Caco-2 (cell line): Measurements from ENCODE around the gene MED25. TPM values are rescaled to one million over a fixed set of nuclear protein-coding genes. Genes with fewer than 3 reads are reported as not detected.

Experiments used
- BruUV-seq: library from RNA; stranded (reverse); fragments of 400-500 nt; replicated peaks from 2 replicates; lab custom pipeline; 2021; lab: Mats Ljungman, UMichigan
- CTCF ChIA-PET: fragments of 300-600 bp; sonication (Branson Sonifier 250); formaldehyde crosslinking; loops from one replicate; lab custom pipeline; 2022; ENCODE audit warnings: antibody characterized with exemption; lab: Charles Lee
- POLR2A ChIA-PET: fragments of 300-600 bp; sonication (Branson Sonifier 250); formaldehyde crosslinking; loops from one replicate; lab custom pipeline; 2022; ENCODE audit warnings: antibody characterized with exemption; lab: Charles Lee
- DNase-seq, 2 experiments: peaks; one replicate each; pipeline versions ENCODE4 v3.0.0 to v3.0.0-alpha.2; 2020 to 2022
- H3K27me3 ChIP-seq: replicated peaks from 2 replicates; pipeline ENCODE4 v1.6.0; 2011; ENCODE audit warnings: low read length; ENCODE audit not compliant: control insufficient read depth, insufficient read depth
- H3K36me3 ChIP-seq: 2 replicates; pipeline ENCODE4 v1.5.1; 2011; ENCODE audit warnings: low read length; ENCODE audit not compliant: control insufficient read depth, insufficient read depth
- H3K4me1 ChIP-seq: fragments of 250-450 bp; sonication (Bioruptor Pico); 2 replicates; pipeline ENCODE4 v1.5.1; 2020; ENCODE audit warnings: mild to moderate bottlenecking
- H3K4me3 ChIP-seq: 2 replicates; pipeline ENCODE4 v1.5.1; 2011; ENCODE audit warnings: low read depth, mild to moderate bottlenecking, control low read depth, low read length
- H3K9me3 ChIP-seq: fragments of 250-450 bp; sonication (Bioruptor Pico); 2 replicates; pipeline ENCODE4 v1.5.1; 2020; ENCODE audit warnings: mild to moderate bottlenecking, moderate library complexity
- H3K27ac Mint-ChIP-seq: one replicate; pipeline ENCODE4 v1.8.0; 2022; ENCODE audit warnings: mixed read lengths; ENCODE audit not compliant: unreplicated experiment
- H3K27me3 Mint-ChIP-seq: one replicate; pipeline ENCODE4 v1.8.0; 2022; ENCODE audit warnings: mixed read lengths; ENCODE audit not compliant: insufficient read depth, unreplicated experiment
- H3K36me3 Mint-ChIP-seq: one replicate; pipeline ENCODE4 v1.8.0; 2022; ENCODE audit warnings: mild to moderate bottlenecking, mixed read lengths; ENCODE audit not compliant: insufficient read depth, unreplicated experiment
- H3K4me1 Mint-ChIP-seq: one replicate; pipeline ENCODE4 v1.8.0; 2022; ENCODE audit warnings: low read depth, mixed read lengths; ENCODE audit not compliant: unreplicated experiment
- H3K4me3 Mint-ChIP-seq: one replicate; pipeline ENCODE4 v1.8.0; 2022; ENCODE audit warnings: mild to moderate bottlenecking, moderate library complexity, mixed read lengths; ENCODE audit not compliant: unreplicated experiment
- H3K9me3 Mint-ChIP-seq: one replicate; pipeline ENCODE4 v1.8.0; 2022; ENCODE audit warnings: mixed read lengths; ENCODE audit not compliant: unreplicated experiment
- intact Hi-C: fragments of 100-400 bp; cut with micrococcal nuclease; formaldehyde crosslinking; loops from one replicate; pipeline ENCODE4 v1.10.0; 2022; ENCODE audit not compliant: unreplicated experiment
- total RNA-seq: library from RNA; stranded (reverse); gene quantifications from 2 replicates; pipeline ENCODE4 v1.2.3, GENCODE V29; 2022
- TF ChIP-seq, protein P1 (sequence below), 2 experiments: fragments of 200-600 bp in 1 of 2; IDR thresholded peaks; 1 replicate in 1 of 2; 2 replicates in 1 of 2; pipeline versions ENCODE4 v1.5.1 to v1.8.0; 2011 to 2022; ENCODE audit warnings: antibody characterized with exemption in 1 of 2, control low read depth in 1 of 2, inconsistent platforms in 1 of 2, low read depth in 1 of 2, low read length in 1 of 2, mild to moderate bottlenecking in 1 of 2, moderate library complexity in 1 of 2; ENCODE audit not compliant: insufficient read depth in 1 of 2, severe bottlenecking in 1 of 2, unreplicated experiment in 1 of 2

The MED25 gene
- total RNA-seq, 1 experiment from 2014 or later: 102 TPM

DNA sequence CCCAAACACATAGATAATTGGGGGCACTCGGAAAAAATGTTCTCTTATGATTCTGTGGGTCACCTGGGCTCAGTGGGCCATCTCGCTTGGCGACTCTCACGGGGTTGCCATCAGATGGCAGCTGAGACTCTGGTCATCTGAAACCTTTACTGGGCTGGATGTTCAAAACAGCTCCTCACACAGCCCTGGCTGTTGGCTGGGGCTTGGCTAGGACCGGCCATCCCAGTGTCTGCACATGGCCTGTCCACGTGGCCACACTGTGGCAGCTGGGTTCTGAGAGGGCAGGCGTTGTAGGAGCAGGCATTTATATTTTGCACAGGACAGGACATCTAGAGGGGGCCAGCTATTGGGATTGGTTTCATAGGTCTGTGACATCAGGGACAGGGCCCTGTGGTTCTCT lies 15.5 kb downstream of the MED25 start:
- H3K4me3 ChIP-seq: no peak overlapping the region
- POLR2A ChIA-PET: no interaction called here
- Mint-ChIP-seq H3K4me3 (no peak overlapping the region), H3K4me1 (no peaks in the 10 kb centered on the region), H3K36me3 (peaks cover 53% of the 10 kb centered on the region), H3K9me3 (no peaks in the 10 kb centered on the region), H3K27me3 (no peaks in the 10 kb centered on the region), H3K27ac (no peak overlapping the region)
- intact Hi-C loops: no loop called here
- no peak for DNase-seq
- TF ChIP-seq, protein P1, sequence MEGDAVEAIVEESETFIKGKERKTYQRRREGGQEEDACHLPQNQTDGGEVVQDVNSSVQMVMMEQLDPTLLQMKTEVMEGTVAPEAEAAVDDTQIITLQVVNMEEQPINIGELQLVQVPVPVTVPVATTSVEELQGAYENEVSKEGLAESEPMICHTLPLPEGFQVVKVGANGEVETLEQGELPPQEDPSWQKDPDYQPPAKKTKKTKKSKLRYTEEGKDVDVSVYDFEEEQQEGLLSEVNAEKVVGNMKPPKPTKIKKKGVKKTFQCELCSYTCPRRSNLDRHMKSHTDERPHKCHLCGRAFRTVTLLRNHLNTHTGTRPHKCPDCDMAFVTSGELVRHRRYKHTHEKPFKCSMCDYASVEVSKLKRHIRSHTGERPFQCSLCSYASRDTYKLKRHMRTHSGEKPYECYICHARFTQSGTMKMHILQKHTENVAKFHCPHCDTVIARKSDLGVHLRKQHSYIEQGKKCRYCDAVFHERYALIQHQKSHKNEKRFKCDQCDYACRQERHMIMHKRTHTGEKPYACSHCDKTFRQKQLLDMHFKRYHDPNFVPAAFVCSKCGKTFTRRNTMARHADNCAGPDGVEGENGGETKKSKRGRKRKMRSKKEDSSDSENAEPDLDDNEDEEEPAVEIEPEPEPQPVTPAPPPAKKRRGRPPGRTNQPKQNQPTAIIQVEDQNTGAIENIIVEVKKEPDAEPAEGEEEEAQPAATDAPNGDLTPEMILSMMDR (IDR thresholded peaks at IDR 0.05; ENCODE audit: insufficient read depth in 1 of 2, low read depth in 1 of 2, low read length in 1 of 2, severe bottlenecking in 1 of 2, unreplicated experiment in 1 of 2): no peak
- BruUV-seq: no TSS peak
- CTCF ChIA-PET: no interaction called here
- H3K9me3 ChIP-seq: no peaks in the 10 kb centered on the region
- H3K36me3 ChIP-seq: peaks cover 2% of the 10 kb centered on the region
- no peaks in the 10 kb centered on the region for H3K27me3 ChIP-seq
- no peaks in the 10 kb centered on the region for H3K4me1 ChIP-seq

DNA sequence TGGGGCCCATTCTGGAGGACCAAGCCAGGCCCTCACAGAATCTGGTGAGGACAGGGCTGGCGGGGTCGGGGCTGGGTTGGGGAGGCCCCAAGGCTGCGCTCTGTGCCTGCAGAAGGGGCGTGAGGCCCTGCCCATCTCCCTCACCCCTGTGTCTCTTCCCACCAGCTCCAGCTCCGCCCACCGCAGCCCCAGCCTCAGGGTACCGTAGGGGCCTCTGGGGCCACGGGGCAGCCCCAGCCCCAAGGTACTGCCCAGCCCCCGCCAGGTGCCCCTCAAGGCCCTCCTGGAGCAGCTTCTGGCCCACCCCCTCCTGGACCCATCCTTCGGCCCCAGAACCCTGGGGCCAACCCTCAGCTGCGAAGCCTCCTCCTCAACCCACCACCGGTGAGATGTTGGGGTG lies 17.5 kb downstream of the MED25 start:
- POLR2A ChIA-PET: no interaction called here
- Histone ChIP-seq H3K27me3 (no peaks in the 10 kb centered on the region), H3K4me1 (no peaks in the 10 kb centered on the region), H3K36me3 (peaks cover 2% of the 10 kb centered on the region), H3K9me3 (no peaks in the 10 kb centered on the region), H3K4me3 (no peak overlapping the region)
- H3K36me3 Mint-ChIP-seq: peaks cover 73% of the 10 kb centered on the region
- H3K4me3 Mint-ChIP-seq: no peak overlapping the region
- CTCF ChIA-PET: no interaction called here
- TF ChIP-seq, protein P1 (IDR thresholded peaks at IDR 0.05; ENCODE audit: insufficient read depth in 1 of 2, low read depth in 1 of 2, low read length in 1 of 2, severe bottlenecking in 1 of 2, unreplicated experiment in 1 of 2): no peak
- H3K27ac Mint-ChIP-seq: no peak overlapping the region
- DNase-seq: no peak
- H3K27me3 Mint-ChIP-seq: no peaks in the 10 kb centered on the region
- intact Hi-C loops: no loop called here
- H3K4me1 Mint-ChIP-seq: no peaks in the 10 kb centered on the region
- BruUV-seq: no TSS peak
- no peaks in the 10 kb centered on the region for H3K9me3 Mint-ChIP-seq

DNA sequence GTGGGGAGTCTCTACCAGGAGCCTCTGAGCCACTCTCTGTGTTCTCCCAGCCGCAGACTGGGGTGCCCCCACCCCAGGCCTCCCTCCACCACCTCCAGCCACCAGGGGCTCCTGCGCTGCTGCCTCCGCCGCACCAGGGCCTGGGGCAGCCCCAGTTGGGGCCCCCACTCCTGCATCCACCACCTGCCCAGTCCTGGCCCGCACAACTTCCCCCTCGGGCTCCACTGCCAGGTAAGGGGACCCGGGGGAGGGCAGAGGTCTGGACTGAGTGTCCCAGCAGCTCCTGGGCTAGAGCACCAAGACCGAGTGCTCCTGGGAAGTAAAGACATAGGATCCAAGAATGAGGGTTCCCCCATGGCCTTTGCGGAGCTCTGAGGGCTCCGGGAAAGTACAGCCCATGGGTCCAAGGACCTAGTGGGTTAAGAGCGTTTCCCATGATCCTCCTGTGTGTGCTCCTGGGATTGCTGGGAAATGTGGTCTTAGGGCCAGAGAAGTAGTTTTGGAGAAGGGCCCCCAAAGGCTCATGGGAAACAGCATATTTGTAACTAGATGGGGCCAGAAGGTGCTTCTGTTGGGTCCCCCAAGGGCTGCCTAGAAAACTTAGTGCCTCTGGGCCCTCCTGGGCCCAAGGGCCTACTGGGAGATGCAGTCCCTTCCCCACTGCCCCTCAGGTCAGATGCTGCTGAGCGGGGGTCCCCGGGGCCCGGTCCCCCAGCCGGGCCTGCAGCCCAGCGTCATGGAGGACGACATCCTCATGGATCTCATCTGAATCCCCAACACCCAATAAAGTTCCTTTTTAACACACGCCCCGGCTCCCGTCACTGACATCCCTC lies 18.3 kb downstream of the MED25 start:
- ChIA-PET POLR2A (no interaction called here), CTCF (no interaction called here)
- H3K36me3 Mint-ChIP-seq: peaks cover 68% of the 10 kb centered on the region
- no peak overlapping the region for H3K27ac Mint-ChIP-seq
- no peaks in the 10 kb centered on the region for H3K9me3 Mint-ChIP-seq
- no peak for DNase-seq
- intact Hi-C loops: no loop called here
- no peak overlapping the region for H3K4me3 Mint-ChIP-seq
- TF ChIP-seq, protein P1 (IDR thresholded peaks at IDR 0.05; ENCODE audit: insufficient read depth in 1 of 2, low read depth in 1 of 2, low read length in 1 of 2, severe bottlenecking in 1 of 2, unreplicated experiment in 1 of 2): no peak
- H3K4me1 Mint-ChIP-seq: no peaks in the 10 kb centered on the region
- Histone ChIP-seq H3K9me3 (no peaks in the 10 kb centered on the region), H3K4me1 (no peaks in the 10 kb centered on the region), H3K27me3 (no peaks in the 10 kb centered on the region), H3K4me3 (no peak overlapping the region), H3K36me3 (peaks cover 4% of the 10 kb centered on the region)
- no TSS peak for BruUV-seq
- no peaks in the 10 kb centered on the region for H3K27me3 Mint-ChIP-seq
